Hematopoietic multipotent progenitor cell treated with erythropoietin and hydrocortisone succinate and interleukin-3 and kit ligand, for 4 days (in vitro differentiated cells): ENCODE results near the gene RALGPS1.
A peak's percentile ranks its signal among the peaks of the same experiment; 100 is the strongest.

ENCODE experiments used
- DNase-seq: peaks from one replicate; pipeline ENCODE4 v3.0.0-alpha.2; 2015

The RALGPS1 gene

GRCh38 chr9:127195976-127196825 lies 281.6 kb downstream of the RALGPS1 start:
- no peak for DNase-seq

- no peak for DNase-seq
These were observed 282.2 kb downstream of the RALGPS1 start for GRCh38 chr9:127196826-127197145.

GRCh38 chr9:127197186-127197860 lies 282.7 kb downstream of the RALGPS1 start:
- no peak for DNase-seq

DNA sequence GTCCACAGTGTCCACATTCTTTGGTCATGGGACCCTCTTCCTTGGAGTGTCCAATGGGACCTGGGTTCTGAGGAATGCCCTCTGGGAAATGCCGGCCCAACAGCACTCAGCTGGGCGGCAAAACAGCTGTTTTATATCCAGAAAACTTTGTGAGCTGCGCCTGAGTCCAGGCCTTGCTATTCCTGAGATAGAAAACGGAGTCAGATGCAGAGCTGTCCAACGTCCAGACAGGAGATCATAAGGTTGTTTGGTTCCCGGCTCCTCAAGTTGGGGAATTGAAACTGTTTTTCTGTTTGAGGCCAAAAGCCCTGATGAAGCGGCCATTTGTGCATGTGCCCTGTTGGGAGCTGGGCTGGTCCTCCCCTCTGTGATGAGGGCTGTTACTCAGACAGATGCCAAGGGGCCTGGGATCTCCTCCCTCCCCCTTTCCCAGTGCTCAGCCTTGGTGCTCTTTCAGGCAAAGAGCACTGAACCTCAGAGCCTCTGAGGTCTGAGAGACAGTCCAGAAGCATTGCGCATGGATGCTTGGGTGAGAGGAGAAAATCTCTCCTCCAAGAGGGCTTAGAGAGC lies 283.4 kb downstream of the RALGPS1 start:
- no peak for DNase-seq

DNA sequence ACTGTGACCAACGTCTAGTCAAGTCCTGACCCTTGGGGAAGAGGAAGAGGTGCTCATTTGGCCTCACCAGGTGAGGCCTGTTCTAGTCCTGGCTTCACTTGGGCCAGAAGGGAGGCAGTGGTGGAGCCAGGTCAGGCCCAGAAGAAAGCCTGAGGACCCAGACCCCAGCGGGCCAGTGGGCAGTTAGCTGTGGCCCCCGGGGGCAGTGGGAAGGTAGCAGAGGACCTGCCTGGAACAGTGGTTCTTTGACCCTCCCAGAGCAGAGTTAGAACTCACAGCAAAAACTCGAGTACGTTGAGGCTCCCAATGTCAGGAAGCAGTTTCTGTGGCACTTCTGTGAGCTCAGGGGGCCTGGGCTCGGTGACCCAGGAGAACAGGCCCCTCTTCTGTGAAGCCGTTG lies 284.0 kb downstream of the RALGPS1 start:
- no peak for DNase-seq

DNA sequence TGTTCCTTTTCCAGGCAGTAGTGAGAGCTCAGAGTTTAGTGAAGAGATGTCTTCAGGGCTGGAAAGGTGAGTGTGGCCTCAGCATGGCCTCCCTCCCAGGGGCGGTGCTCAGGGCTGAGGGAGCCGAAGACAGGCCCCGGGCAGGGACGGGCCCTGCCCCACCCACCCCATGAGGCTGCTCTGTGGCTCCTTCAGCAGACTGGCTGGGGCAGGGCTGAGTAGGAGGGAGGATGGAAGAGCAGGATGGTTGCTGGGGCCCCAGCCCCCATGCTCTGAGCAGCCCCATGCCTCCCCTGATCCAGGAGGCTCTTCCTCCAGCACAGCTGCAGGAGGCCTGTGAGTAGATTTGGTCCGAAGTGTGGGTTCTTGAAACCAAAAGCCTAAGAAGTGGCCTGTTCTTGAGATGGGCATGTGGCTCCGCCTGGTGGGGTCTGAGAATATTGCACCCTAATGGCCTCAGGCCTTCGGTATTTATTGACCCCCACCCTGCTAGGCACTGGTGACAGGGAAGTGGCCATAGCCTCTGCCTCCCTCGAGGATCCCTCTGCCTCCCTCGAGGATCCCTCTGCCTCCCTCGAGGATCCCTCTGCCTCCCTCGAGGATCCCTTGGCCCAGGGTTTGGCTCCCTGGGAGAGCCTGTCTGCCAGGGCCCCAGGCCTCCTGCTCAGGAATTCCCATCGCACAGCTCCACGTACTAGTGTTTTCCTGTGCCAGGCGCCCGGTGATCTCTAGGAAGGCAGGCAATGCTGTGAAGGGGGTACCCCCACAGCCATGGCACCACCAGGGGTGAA lies 284.6 kb downstream of the RALGPS1 start:
- DNase-seq, result peak; percentile 85

DNA sequence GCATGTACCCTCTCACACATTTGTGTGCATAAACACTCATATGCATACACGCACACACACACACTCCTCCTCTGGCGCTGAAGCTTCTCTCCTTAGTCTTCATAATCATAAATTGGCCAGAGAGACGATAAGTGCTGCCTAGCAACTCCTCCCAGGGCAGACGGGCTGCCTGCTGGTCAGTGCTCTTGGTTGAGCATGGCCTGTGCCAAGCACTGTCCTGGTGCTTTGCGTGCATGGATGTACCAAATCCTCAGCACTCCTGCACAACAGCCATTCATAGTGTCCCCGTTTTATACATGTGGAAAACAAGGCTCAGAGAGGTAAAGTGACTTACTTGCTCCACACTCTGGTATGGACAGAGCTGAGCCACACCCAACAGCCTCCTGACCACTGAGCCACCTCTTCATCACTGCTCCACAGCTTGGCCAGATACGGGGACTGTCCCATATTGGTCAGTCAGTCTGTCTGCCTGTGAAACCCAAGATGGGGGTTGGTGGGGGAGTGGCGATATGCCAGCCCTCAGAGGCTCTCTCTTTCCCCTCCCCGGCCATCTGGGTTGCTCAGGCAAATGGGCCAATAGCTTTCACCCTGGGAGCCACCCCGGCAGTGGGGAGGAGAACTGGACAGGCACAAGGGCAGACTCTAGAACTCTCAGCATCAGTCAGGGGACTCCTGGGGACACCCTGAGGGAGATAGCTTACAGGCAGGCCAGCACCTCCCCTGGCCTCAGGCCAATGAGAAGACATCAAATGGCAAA lies 285.7 kb downstream of the RALGPS1 start:
- DNase-seq, result no peak

GRCh38 chr9:127201071-127201541 lies 286.5 kb downstream of the RALGPS1 start:
- no peak for DNase-seq

- no peak for DNase-seq
These were observed 287.1 kb downstream of the RALGPS1 start for GRCh38 chr9:127201731-127202130.

DNA sequence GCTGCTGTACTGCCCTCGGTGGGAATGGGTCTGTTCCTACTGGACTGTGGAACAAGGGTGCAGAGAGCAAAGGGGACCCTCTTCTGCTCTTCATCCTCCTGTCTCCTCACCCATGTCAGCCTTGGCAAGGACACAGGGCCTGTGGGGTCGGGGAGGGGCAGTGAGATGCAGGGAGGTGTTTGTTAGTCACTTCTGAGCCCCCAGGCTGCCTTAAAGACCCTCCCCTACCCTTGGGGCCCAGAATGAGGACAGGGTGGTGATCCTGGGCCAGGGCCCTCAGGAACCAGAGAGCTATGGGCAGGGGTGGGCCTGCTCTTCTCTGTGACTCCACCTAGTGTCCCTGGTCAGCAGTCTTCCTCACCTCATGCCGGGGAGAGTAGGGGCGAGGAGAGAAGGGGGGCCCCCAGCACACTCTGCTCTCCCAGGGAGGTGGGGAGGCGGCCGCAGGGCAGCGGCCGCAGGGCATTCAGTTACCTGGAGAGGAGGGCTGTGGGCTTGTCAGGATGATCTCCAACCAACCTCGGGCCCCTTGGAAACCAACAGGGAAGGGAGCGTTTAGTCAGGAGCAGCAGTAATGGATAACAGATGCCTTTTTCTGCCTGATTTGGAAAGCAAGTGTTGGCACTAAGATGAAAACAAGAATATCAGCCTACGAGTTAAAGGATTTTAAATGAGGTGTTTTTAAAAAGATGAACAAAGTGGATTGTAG lies 288.0 kb downstream of the RALGPS1 start:
- no peak for DNase-seq

DNA sequence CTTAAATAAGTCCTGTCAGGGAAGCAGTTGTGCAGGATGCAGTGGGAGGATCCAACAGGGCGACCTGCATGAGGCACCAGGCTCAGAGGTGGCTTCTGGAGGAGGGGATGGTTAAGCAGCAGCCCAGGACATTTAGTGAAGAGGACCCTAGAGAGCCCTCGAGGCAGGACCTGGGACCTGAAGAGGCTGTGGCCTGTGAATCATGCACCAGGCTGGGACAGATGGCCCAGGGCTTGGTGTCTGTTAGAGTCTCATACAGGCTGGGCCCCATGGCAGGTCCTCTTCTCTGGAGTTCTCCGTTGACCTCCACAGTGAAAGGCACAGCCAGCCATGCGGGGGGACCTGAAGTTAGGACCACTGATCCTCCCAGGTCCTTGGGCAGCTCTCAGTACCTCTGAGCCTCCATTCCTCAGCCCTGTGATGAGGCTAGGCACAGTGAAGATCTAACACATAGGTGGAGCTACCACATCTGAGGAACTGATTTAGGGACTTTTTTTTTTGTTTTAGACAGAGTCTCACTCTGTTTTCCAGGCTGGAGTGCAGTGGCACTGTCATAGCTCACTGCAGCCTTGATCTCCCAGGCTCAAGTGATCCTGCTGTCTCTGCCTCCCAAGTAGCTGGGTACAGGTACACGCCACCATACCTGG lies 289.2 kb downstream of the RALGPS1 start:
- DNase-seq, result no peak

GRCh38 chr9:127204771-127205470 lies 290.3 kb downstream of the RALGPS1 start:
- peak; percentile 50 for DNase-seq

DNA sequence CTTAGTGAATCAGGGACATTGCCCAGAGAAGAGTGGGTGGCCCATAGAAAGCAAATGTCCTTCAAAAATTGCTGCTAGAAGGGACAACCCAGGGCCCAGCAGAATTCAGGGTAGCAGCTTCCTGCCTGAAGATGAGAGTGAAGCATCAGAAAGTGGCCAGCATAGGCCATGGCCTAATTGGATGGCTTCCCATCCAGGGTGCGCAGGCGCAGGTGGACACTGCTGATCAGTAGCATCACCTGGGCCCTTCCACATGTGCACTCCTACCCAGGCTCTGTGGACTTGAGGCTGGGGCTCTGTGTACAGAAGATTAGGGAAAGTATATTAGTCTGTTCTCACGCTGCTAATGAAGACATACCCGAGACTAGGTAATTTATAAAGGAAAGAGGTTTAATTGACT lies 291.4 kb downstream of the RALGPS1 start:
- DNase-seq, result no peak

DNA sequence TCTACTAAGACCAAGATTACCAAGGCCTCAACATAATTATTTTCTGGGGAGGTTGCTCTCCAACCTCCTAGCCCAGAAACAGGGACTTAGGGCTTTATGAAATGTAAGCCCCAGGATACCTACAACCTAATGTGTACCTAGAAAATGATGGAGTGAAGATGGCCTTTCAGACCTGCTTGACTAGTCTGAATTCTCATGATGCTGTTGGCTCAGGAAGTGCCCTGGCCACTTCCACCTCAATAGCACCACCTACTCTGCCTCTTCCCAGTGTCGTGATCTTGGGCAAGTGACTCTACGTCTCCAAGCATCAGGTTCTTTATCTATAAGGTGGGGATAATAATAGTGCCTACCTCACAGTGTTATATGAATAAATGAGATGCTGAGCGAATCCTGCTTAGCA lies 292.1 kb downstream of the RALGPS1 start:
- no peak for DNase-seq

DNA sequence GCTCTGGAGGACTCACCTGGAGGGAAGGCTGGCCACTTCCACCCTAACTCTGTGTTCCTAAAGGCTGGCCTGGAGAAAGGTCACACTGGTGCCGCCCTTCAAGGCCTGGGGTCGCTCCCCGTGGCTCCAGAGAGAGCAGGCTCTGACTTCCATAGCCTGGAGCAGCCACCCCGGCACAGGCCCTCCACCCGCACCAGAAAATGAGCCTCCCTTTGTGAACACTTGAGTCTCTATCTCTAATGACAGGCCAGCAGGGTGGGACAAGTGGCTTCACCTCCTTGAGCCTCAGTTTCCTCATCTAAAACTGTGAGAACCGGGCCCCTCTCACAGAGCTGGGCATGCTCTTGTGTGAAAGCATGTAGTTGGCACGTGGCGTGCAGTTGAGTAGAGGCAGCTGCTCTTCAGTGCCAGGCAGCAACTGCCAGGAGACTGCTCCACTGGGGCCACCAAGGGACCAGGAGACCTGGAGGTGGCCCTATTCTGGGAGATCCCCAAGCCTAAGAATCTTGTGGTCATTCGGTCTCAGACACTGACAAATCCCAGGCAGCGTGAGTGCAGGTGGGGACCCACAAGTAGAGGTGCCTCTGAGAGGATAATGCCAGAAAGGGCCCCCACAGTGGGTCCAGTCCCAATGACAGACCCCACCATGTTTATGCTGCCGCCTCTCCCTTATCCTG lies 293.3 kb downstream of the RALGPS1 start:
- DNase-seq, result no peak

DNA sequence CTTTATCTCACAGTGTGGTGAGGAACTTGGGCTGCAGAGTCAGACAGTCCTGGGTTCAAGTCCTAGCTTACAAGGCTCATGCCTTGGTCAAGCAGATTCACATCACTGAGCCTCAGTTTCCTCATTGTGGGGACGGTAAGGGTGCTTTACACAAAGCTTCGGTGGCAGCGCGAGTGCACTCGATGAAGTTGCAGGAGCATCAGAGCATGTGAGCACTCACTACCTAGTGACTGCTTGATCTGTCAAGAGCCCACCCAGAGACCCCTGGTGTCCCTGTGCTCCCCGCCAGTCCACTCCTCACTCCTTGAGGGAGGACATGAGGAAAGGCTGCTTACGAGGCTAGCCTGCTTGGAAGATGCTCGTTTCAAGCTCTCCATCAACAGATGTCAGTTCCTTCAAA lies 293.8 kb downstream of the RALGPS1 start:
- no peak for DNase-seq

GRCh38 chr9:127209220-127209619 lies 294.6 kb downstream of the RALGPS1 start:
- no peak for DNase-seq

DNA sequence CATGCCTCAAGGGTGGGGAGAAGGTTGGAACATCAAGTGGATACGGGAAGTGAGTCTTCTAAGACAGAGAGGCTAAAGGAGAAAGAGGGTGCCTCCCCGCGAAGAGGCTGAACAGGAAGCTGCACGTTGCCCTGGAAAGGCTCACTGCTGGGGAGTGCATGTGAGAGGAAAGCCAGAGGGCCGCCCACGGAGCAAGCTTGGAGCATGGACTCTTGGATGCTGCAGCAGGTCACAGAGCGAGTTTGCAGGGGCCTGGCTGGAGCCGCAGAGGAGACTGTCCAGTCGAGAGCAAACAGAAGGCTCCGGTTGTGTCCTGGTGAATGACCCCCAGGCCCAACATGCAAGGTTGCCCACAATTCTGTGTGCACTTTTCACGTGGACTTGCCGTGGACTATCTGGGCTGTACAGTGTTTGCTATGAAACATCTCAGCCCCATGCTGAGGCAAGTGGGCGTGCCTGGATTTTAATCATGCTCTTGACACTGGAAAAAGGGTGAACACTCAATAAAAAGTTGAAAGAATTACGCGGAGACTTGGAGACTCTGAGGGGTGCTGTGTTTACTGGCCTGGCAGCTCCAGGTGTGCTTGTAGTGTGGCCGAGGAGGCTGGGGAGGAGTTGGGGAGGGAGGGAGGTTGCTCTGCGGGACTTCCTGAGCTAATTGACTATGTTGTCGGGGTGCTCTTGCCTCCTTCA lies 295.5 kb downstream of the RALGPS1 start:
- no peak for DNase-seq
